Measurements from ENCODE around the gene LRP1B.

- TF ChIP-seq, protein P1, sequence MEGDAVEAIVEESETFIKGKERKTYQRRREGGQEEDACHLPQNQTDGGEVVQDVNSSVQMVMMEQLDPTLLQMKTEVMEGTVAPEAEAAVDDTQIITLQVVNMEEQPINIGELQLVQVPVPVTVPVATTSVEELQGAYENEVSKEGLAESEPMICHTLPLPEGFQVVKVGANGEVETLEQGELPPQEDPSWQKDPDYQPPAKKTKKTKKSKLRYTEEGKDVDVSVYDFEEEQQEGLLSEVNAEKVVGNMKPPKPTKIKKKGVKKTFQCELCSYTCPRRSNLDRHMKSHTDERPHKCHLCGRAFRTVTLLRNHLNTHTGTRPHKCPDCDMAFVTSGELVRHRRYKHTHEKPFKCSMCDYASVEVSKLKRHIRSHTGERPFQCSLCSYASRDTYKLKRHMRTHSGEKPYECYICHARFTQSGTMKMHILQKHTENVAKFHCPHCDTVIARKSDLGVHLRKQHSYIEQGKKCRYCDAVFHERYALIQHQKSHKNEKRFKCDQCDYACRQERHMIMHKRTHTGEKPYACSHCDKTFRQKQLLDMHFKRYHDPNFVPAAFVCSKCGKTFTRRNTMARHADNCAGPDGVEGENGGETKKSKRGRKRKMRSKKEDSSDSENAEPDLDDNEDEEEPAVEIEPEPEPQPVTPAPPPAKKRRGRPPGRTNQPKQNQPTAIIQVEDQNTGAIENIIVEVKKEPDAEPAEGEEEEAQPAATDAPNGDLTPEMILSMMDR (IDR thresholded peaks at IDR 0.05), result no peak
- TF ChIP-seq ZFX (IDR thresholded peaks at IDR 0.05; ENCODE audit: borderline replicate concordance), result no peak
Measured at GRCh38 chr2:141711627-141712026, 419.2 kb downstream of the LRP1B start.
